HepG2 (cell line): ENCODE results near the gene TRNP1. TPM values are rescaled to one million over a fixed set of nuclear protein-coding genes. Genes with fewer than 3 reads are reported as not detected.
A peak's percentile ranks its signal among the peaks of the same experiment; 100 is the strongest.

Experiments used
- ATF1 ChIP-seq: IDR thresholded peaks from 2 replicates; pipeline ENCODE4 v1.6.1; 2016; ENCODE audit warnings: mild to moderate bottlenecking, control low read depth
- FOXO1 ChIP-seq: sonication (generic); formaldehyde crosslinking; IDR thresholded peaks from 2 replicates; pipeline ENCODE4 v1.4.0; 2020; ENCODE audit warnings: missing genetic modification reagents
- HNRNPLL ChIP-seq: fragments of 200-400 bp; formaldehyde crosslinking; IDR thresholded peaks from 2 replicates; pipeline ENCODE4 v1.6.1; 2017; ENCODE audit warnings: mild to moderate bottlenecking, low read depth, low read length; ENCODE audit not compliant: poor library complexity, severe bottlenecking
- NFYB ChIP-seq: sonication (generic); formaldehyde crosslinking; IDR thresholded peaks from 2 replicates; pipeline ENCODE4 v1.4.0; 2020; ENCODE audit warnings: missing genetic modification reagents
- PPARG ChIP-seq: conservative IDR thresholded peaks from 2 replicates; pipeline ENCODE4 v1.6.1; 2016; ENCODE audit warnings: missing biosample characterization, missing genetic modification reagents
- TP53 ChIP-seq: sonication (generic); formaldehyde crosslinking; conservative IDR thresholded peaks from 2 replicates; pipeline ENCODE4 v1.4.0; 2020; ENCODE audit warnings: missing genetic modification reagents
- ZBTB43 ChIP-seq: sonication (generic); formaldehyde crosslinking; conservative IDR thresholded peaks from 2 replicates; pipeline ENCODE4 v1.4.0; 2020; ENCODE audit warnings: missing genetic modification reagents
- ZBTB7A ChIP-seq: sonication (generic); formaldehyde crosslinking; IDR thresholded peaks from 2 replicates; pipeline ENCODE4 v1.8.0; 2022; ENCODE audit warnings: mild to moderate bottlenecking, missing genetic modification reagents
- ZEB1 ChIP-seq: IDR thresholded peaks from 2 replicates; pipeline ENCODE4 v1.6.1; 2012; ENCODE audit warnings: mild to moderate bottlenecking, low read depth, inconsistent platforms; ENCODE audit not compliant: insufficient replicate concordance
- ZNF274 ChIP-seq: sonication (generic); formaldehyde crosslinking; IDR thresholded peaks from 2 replicates; pipeline ENCODE4 v1.5.1; 2020; ENCODE audit warnings: mild to moderate bottlenecking, missing genetic modification reagents
- ZNF3 ChIP-seq: IDR thresholded peaks from 2 replicates; pipeline ENCODE4 v1.7.0; 2017; ENCODE audit warnings: inconsistent platforms
- ZNF460 ChIP-seq: sonication (generic); formaldehyde crosslinking; IDR thresholded peaks from 2 replicates; pipeline ENCODE4 v1.5.1; 2020; ENCODE audit warnings: missing genetic modification reagents, mild to moderate bottlenecking, borderline replicate concordance
- ZNF672 ChIP-seq: sonication (generic); formaldehyde crosslinking; IDR thresholded peaks from 2 replicates; pipeline ENCODE4 v1.8.1; 2022; ENCODE audit warnings: missing genetic modification reagents
- polyA plus RNA-seq, 8 experiments: library from polyadenylated mRNA; depleted of rRNA in 3 of 8; stranded (reverse) in 7 of 8; unstranded in 1 of 8; fragments of >200 nt; fragmentation: Illumina TruSeq in 4 of 8; extraction: Trizol in 4 of 8; gene quantifications; 2 replicates each; pipeline versions ENCODE4 v1.2.1 to v1.2.3, GENCODE V29; 2011 to 2016; ENCODE audit warnings: low read depth in 4 of 8, missing spikeins in 1 of 8, mixed read lengths in 1 of 8; ENCODE audit not compliant: insufficient read depth in 1 of 8
- total RNA-seq, 5 experiments: library from RNA; depleted of rRNA; stranded (reverse); fragments of >200 nt; fragmentation: Illumina TruSeq; extraction: Trizol; gene quantifications; 2 replicates each; pipeline ENCODE4 v1.2.3, GENCODE V29; 2016; ENCODE audit warnings: low read depth in 1 of 5

The TRNP1 gene
- total and polyA plus RNA-seq, 2 of the 13 experiments (the other 11 are each of a cell fraction or from before 2014, with no cell fraction given), result 42.0 to 158 TPM

GRCh38 chr1:27003745-27004470, 10.4 kb downstream of the TRNP1 start (continued):
- TF ChIP-seq ZNF460 (CRISPR knock-in tag), result no peak
- no peak for TF ChIP-seq ZBTB43 (CRISPR knock-in tag)
- TF ChIP-seq NFYB (CRISPR knock-in tag), result no peak
- TF ChIP-seq FOXO1, result no peak
- TF ChIP-seq ZEB1, result no peak
- TF ChIP-seq PPARG, result no peak
- TF ChIP-seq TP53 (CRISPR knock-in tag), result no peak
- no peak for TF ChIP-seq ZNF672 (CRISPR knock-in tag)
- TF ChIP-seq ATF1 (CRISPR knock-in tag), result no peak
- no peak for TF ChIP-seq ZBTB7A (CRISPR knock-in tag)
- peak; percentile 25 for TF ChIP-seq HNRNPLL
- no peak for TF ChIP-seq ZNF3
- TF ChIP-seq ZNF274 (CRISPR knock-in tag), result no peak
- TF ChIP-seq, all 625 proteins: peak for 83
